Neural progenitor cell (in vitro differentiated cells): Measurements from ENCODE around the gene HOMER2. TPM values are rescaled to one million over a fixed set of nuclear protein-coding genes. Genes with fewer than 3 reads are reported as not detected.

Source experiments
- DNase-seq: peaks from one replicate; pipeline ENCODE4 v3.0.0-alpha.2; 2016; ENCODE audit warnings: low spot score
- H2AFZ ChIP-seq: fragments of 200-600 bp; sonication (generic); replicated peaks from 2 replicates; pipeline ENCODE4 v1.6.1; 2016; ENCODE audit warnings: antibody characterized with exemption
- H3F3A ChIP-seq: fragments of 200-600 bp; sonication (generic); 2 replicates; pipeline ENCODE4 v1.6.1; 2016; ENCODE audit warnings: antibody characterized with exemption, low read depth
- H3K27ac ChIP-seq: fragments of 200-600 bp; sonication (generic); 2 replicates; pipeline ENCODE4 v1.5.1; 2016; ENCODE audit warnings: mild to moderate bottlenecking
- H3K27me3 ChIP-seq: fragments of 200-600 bp; sonication (generic); 2 replicates; pipeline ENCODE4 v1.6.1; 2016; ENCODE audit warnings: mild to moderate bottlenecking, moderate library complexity
- H3K36me3 ChIP-seq: fragments of 200-600 bp; sonication (generic); 2 replicates; pipeline ENCODE4 v1.5.1; 2016
- H3K4me1 ChIP-seq: fragments of 200-600 bp; sonication (generic); 2 replicates; pipeline ENCODE4 v1.6.1; 2016; ENCODE audit warnings: mixed run types
- H3K4me2 ChIP-seq: fragments of 200-600 bp; sonication (generic); 2 replicates; pipeline ENCODE4 v1.6.1; 2016
- H3K4me3 ChIP-seq: fragments of 200-600 bp; sonication (generic); 2 replicates; pipeline ENCODE4 v1.5.1; 2016
- H3K79me2 ChIP-seq: fragments of 200-600 bp; sonication (generic); 2 replicates; pipeline ENCODE4 v1.6.1; 2016; ENCODE audit warnings: low read depth
- H3K9ac ChIP-seq: fragments of 200-600 bp; sonication (generic); 2 replicates; pipeline ENCODE4 v1.6.1; 2016
- H3K9me3 ChIP-seq: fragments of 200-600 bp; sonication (generic); 2 replicates; pipeline ENCODE4 v1.5.1; 2016; ENCODE audit warnings: low read depth
- H4K20me1 ChIP-seq: fragments of 200-600 bp; sonication (generic); 2 replicates; pipeline ENCODE4 v1.6.1; 2016; ENCODE audit warnings: low read depth
- H3K27ac Mint-ChIP-seq: 3 replicates; pipeline ENCODE4 v1.8.0; 2021; ENCODE audit warnings: mixed read lengths
- H3K27me3 Mint-ChIP-seq: 2 replicates; pipeline ENCODE4 v1.8.0; 2022; ENCODE audit warnings: low read depth, mild to moderate bottlenecking, inconsistent platforms, moderate library complexity, mixed read lengths; ENCODE audit not compliant: insufficient read depth
- H3K36me3 Mint-ChIP-seq: 3 replicates; pipeline ENCODE4 v1.8.0; 2021; ENCODE audit warnings: mixed read lengths
- H3K4me1 Mint-ChIP-seq: 3 replicates; pipeline ENCODE4 v1.8.0; 2021; ENCODE audit warnings: mixed read lengths
- H3K4me3 Mint-ChIP-seq: 3 replicates; pipeline ENCODE4 v1.8.0; 2021; ENCODE audit warnings: mild to moderate bottlenecking, moderate library complexity, mixed read lengths
- H3K9me3 Mint-ChIP-seq: 3 replicates; pipeline ENCODE4 v1.8.0; 2020; ENCODE audit warnings: mixed read lengths
- CTCF ChIP-seq: fragments of 200-600 bp; sonication (generic); IDR thresholded peaks from 2 replicates; pipeline ENCODE4 v1.5.1; 2017; ENCODE audit warnings: antibody characterized with exemption, mild to moderate bottlenecking
- EZH2 ChIP-seq: fragments of 200-600 bp; sonication (generic); IDR thresholded peaks from 2 replicates; pipeline ENCODE4 v1.6.1; 2017; ENCODE audit warnings: antibody characterized with exemption, mild to moderate bottlenecking, moderate library complexity
- EZH2phosphoT487 ChIP-seq: fragments of 200-600 bp; sonication (generic); IDR thresholded peaks from 2 replicates; pipeline ENCODE4 v1.6.1; 2017; ENCODE audit warnings: antibody characterized with exemption
- total RNA-seq: library from RNA; depleted of rRNA; stranded (reverse); fragments of >200 nt; gene quantifications from 2 replicates; pipeline ENCODE4 v1.2.3, GENCODE V29; 2015; ENCODE audit warnings: low replicate concordance

Gene HOMER2
- total RNA-seq, 1 donor from 2014 or later = 259 TPM

GRCh38 chr15:82851981-82852511 is 100.5 kb downstream of the HOMER2 start:
- Histone ChIP-seq H3K4me2 (no peak overlapping the region), H3K4me1 (peaks cover 19% of the 10 kb centered on the region), H3K79me2 (no peaks in the 10 kb centered on the region), H3K9me3 (no peaks in the 10 kb centered on the region), H3K36me3 (no peaks in the 10 kb centered on the region), H2AFZ (no peak overlapping the region), H3K9ac (no peak overlapping the region), H3K27me3 (no peaks in the 10 kb centered on the region), H3K27ac (no peak overlapping the region), H4K20me1 (no peaks in the 10 kb centered on the region), H3K4me3 (no peak overlapping the region), H3F3A (peaks cover 10% of the 10 kb centered on the region)
- H3K27me3 Mint-ChIP-seq = peaks cover 11% of the 10 kb centered on the region
- TF ChIP-seq CTCF (no peak), EZH2phosphoT487 (no peak), EZH2 (no peak)
- peaks cover 60% of the 10 kb centered on the region for H3K4me1 Mint-ChIP-seq
- H3K36me3 Mint-ChIP-seq = peaks cover 2% of the 10 kb centered on the region
- peak overlapping the region; percentile 13 for H3K27ac Mint-ChIP-seq
- DNase-seq = peak; percentile 31
- peak overlapping the region; percentile 24 for H3K4me3 Mint-ChIP-seq
- H3K9me3 Mint-ChIP-seq = no peaks in the 10 kb centered on the region

DNA sequence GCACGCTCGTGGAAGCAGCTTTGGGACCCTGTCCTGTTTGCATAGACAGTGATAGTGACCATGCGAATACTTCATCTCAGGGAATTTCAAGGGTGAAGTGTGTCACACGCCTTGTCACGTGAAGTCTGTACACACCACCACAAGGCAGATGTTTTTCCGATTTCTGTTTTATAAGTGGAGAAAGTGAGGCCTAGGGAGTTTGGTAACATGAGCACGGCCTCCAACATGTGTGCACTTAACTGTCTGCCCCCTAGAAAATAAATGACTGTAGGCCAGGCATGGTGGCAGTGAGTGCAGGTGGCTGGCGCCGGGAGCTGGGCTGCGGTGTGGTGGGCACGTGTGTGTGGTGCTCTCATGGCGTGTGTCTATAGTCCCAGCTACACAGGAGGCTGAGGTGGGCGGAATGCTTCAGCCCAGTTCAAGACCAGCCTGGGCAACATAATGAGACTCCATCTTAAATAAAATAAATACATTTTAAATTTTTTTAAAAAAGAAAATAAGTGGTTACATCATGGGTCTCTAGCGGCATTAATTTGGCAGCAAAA is 101.1 kb downstream of the HOMER2 start:
- Histone ChIP-seq H3K9me3 (no peaks in the 10 kb centered on the region), H3K27me3 (no peaks in the 10 kb centered on the region), H2AFZ (no peak overlapping the region), H3K4me3 (no peak overlapping the region), H3K27ac (no peak overlapping the region), H3K9ac (no peak overlapping the region), H3K4me1 (peaks cover 19% of the 10 kb centered on the region), H3K4me2 (no peak overlapping the region), H3K36me3 (no peaks in the 10 kb centered on the region), H3K79me2 (no peaks in the 10 kb centered on the region), H4K20me1 (no peaks in the 10 kb centered on the region), H3F3A (peaks cover 10% of the 10 kb centered on the region)
- Mint-ChIP-seq H3K4me3 (no peak overlapping the region), H3K9me3 (no peaks in the 10 kb centered on the region), H3K4me1 (peaks cover 56% of the 10 kb centered on the region), H3K27me3 (peaks cover 11% of the 10 kb centered on the region), H3K27ac (peak overlapping the region; percentile 88), H3K36me3 (peaks cover 2% of the 10 kb centered on the region)
- no peak for DNase-seq
- TF ChIP-seq EZH2phosphoT487 (no peak), EZH2 (no peak), CTCF (no peak)

DNA sequence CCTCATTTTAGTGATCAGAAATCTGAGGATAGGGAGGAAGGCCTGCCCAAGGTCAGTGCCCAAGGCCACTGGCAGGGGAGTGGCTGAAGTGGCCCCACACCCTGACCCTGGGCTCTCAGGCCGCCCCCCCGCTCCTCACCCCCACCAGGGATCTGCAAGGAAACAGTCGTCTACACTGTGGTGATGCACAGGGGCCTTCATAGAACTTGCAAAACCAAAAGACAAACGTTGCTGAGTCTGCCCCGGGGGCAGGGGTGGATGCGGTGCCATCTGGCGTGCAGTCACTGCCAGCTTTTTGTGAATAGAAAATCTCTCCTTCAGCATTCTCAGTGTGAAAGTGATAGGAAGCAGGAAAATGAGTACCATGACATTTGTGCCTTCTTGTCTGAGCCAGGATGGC is 101.8 kb downstream of the HOMER2 start:
- H3K4me1 Mint-ChIP-seq = peaks cover 51% of the 10 kb centered on the region
- Histone ChIP-seq H3K4me3 (no peak overlapping the region), H2AFZ (no peak overlapping the region), H4K20me1 (no peaks in the 10 kb centered on the region), H3K4me1 (peaks cover 13% of the 10 kb centered on the region), H3K36me3 (no peaks in the 10 kb centered on the region), H3K27me3 (no peaks in the 10 kb centered on the region), H3K4me2 (no peak overlapping the region), H3K9ac (no peak overlapping the region), H3F3A (peaks cover 10% of the 10 kb centered on the region), H3K27ac (no peak overlapping the region), H3K9me3 (no peaks in the 10 kb centered on the region), H3K79me2 (no peaks in the 10 kb centered on the region)
- peaks cover 11% of the 10 kb centered on the region for H3K27me3 Mint-ChIP-seq
- H3K36me3 Mint-ChIP-seq = peaks cover 2% of the 10 kb centered on the region
- no peak for DNase-seq
- peak overlapping the region; percentile 88 for H3K27ac Mint-ChIP-seq
- peak overlapping the region; percentile 60 for H3K4me3 Mint-ChIP-seq
- H3K9me3 Mint-ChIP-seq = no peaks in the 10 kb centered on the region
- TF ChIP-seq EZH2 (no peak), CTCF (no peak), EZH2phosphoT487 (no peak)
